Neural cell (in vitro differentiated cells): Measurements from ENCODE around the gene CAMK2B. TPM values are rescaled to one million over a fixed set of nuclear protein-coding genes. Genes with fewer than 3 reads are reported as not detected.

Experiments
- H2AFZ ChIP-seq: fragments of 200-600, 300-800 bp; sonication (generic), shearing (Covaris generic); 2 replicates; pipeline ENCODE4 v1.6.0; 2014; ENCODE audit warnings: low read depth, mild to moderate bottlenecking, antibody characterized with exemption, low read length, moderate library complexity
- H3F3A ChIP-seq: fragments of 200-600 bp; shearing (Covaris generic); 2 replicates; pipeline ENCODE4 v1.6.1; 2016; ENCODE audit warnings: mild to moderate bottlenecking, moderate library complexity, mixed read lengths, antibody characterized with exemption, low read length; ENCODE audit not compliant: insufficient read depth, poor library complexity, severe bottlenecking
- H3K27ac ChIP-seq: fragments of 200-600, 300-800 bp; sonication (generic), shearing (Covaris generic); 2 replicates; pipeline ENCODE4 v1.5.1; 2014; ENCODE audit warnings: mild to moderate bottlenecking, low read length, moderate library complexity
- H3K27me3 ChIP-seq: fragments of 300-800, 200-600 bp; sonication (generic), shearing (Covaris generic); 2 replicates; pipeline ENCODE4 v1.6.0; 2014; ENCODE audit warnings: mild to moderate bottlenecking, low read depth, low read length, moderate library complexity; ENCODE audit not compliant: insufficient read depth
- H3K36me3 ChIP-seq: fragments of 300-800, 200-600 bp; sonication (generic), shearing (Covaris generic); 2 replicates; pipeline ENCODE4 v1.5.1; 2014; ENCODE audit warnings: mild to moderate bottlenecking, antibody characterized with exemption, low read length, moderate library complexity; ENCODE audit not compliant: insufficient read depth
- H3K4me2 ChIP-seq: fragments of 300-800, 200-600 bp; sonication (generic), shearing (Covaris generic); 2 replicates; pipeline ENCODE4 v1.6.0; 2014; ENCODE audit warnings: mild to moderate bottlenecking, low read length
- H3K4me3 ChIP-seq: fragments of 300-800, 200-600 bp; sonication (generic), shearing (Covaris generic); 2 replicates; pipeline ENCODE4 v1.5.1; 2014; ENCODE audit warnings: mild to moderate bottlenecking, low read length, moderate library complexity
- H3K79me2 ChIP-seq: fragments of 200-600 bp; shearing (Covaris generic); replicated peaks from 2 replicates; pipeline ENCODE4 v1.6.0; 2014; ENCODE audit warnings: mild to moderate bottlenecking, low read length, moderate library complexity; ENCODE audit not compliant: insufficient read depth
- H3K9ac ChIP-seq: fragments of 300-800, 200-600 bp; sonication (generic), shearing (Covaris generic); 2 replicates; pipeline ENCODE4 v1.6.1; 2016; ENCODE audit warnings: mild to moderate bottlenecking, low read length, mixed read lengths
- H3K9me2 ChIP-seq: fragments of 200-600 bp; shearing (Covaris generic); 2 replicates; pipeline ENCODE4 v1.6.1; 2016; ENCODE audit warnings: mild to moderate bottlenecking, low read length, mixed read lengths; ENCODE audit not compliant: insufficient read depth
- H3K9me3 ChIP-seq: fragments of 200-600, 300-800 bp; sonication (generic), shearing (Covaris generic); 2 replicates; pipeline ENCODE4 v1.6.1; 2016; ENCODE audit warnings: mild to moderate bottlenecking, mixed run types, low read length, moderate library complexity, mixed read lengths
- H4K20me1 ChIP-seq: fragments of 200-600 bp; shearing (Covaris generic); 2 replicates; pipeline ENCODE4 v1.6.1; 2016; ENCODE audit warnings: mild to moderate bottlenecking, mixed run types; ENCODE audit not compliant: insufficient read depth
- CTCF ChIP-seq: fragments of 450-650 bp; IDR thresholded peaks from 2 replicates; pipeline ENCODE4 v1.5.1; 2014; ENCODE audit warnings: antibody characterized with exemption, mild to moderate bottlenecking, moderate library complexity; ENCODE audit not compliant: poor library complexity, severe bottlenecking
- EP300 ChIP-seq: fragments of 450-650 bp; conservative IDR thresholded peaks from 2 replicates; pipeline ENCODE4 v1.6.1; 2014; ENCODE audit warnings: antibody characterized with exemption, mild to moderate bottlenecking, moderate library complexity; ENCODE audit not compliant: poor library complexity, severe bottlenecking
- EZH2 ChIP-seq: fragments of 200-600, 300-800 bp; shearing (Covaris generic), sonication (generic); IDR thresholded peaks from 2 replicates; pipeline ENCODE4 v1.6.1; 2014; ENCODE audit warnings: antibody characterized with exemption, low read length, borderline replicate concordance, mild to moderate bottlenecking; ENCODE audit not compliant: insufficient read depth, poor library complexity, severe bottlenecking
- MXI1 ChIP-seq: fragments of 450-650 bp; conservative IDR thresholded peaks from 2 replicates; pipeline ENCODE4 v1.6.1; 2014; ENCODE audit warnings: antibody characterized with exemption, mild to moderate bottlenecking; ENCODE audit not compliant: poor library complexity, severe bottlenecking
- POLR2AphosphoS5 ChIP-seq: IDR thresholded peaks from 2 replicates; pipeline ENCODE4 v1.6.1; 2012
- RAD21 ChIP-seq: fragments of 450-650 bp; conservative IDR thresholded peaks from 2 replicates; pipeline ENCODE4 v1.6.1; 2014; ENCODE audit warnings: antibody characterized with exemption, mild to moderate bottlenecking, moderate library complexity
- REST ChIP-seq: IDR thresholded peaks from 2 replicates; pipeline ENCODE4 v1.6.1; 2012; ENCODE audit warnings: borderline replicate concordance
- SMC3 ChIP-seq: fragments of 450-650 bp; conservative IDR thresholded peaks from 2 replicates; pipeline ENCODE4 v1.6.1; 2014; ENCODE audit warnings: antibody characterized with exemption, mild to moderate bottlenecking, moderate library complexity; ENCODE audit not compliant: poor library complexity
- TAF1 ChIP-seq: IDR thresholded peaks from 2 replicates; pipeline ENCODE4 v1.6.1; 2012; ENCODE audit warnings: low read depth
- polyA plus RNA-seq: library from polyadenylated mRNA; depleted of rRNA; stranded (reverse); fragments of >200 nt; gene quantifications from 2 replicates; pipeline ENCODE4 v1.2.3, GENCODE V29; 2014

CAMK2B gene
- polyA plus RNA-seq, 1 donor from 2014 or later: 67.3 TPM

GRCh38 chr7:44224974-44225565 lies 100.3 kb downstream of the CAMK2B start:
- Histone ChIP-seq H3K4me2 (no peak overlapping the region), H3F3A (no peaks in the 10 kb centered on the region), H3K27me3 (no peaks in the 10 kb centered on the region), H3K4me3 (no peak overlapping the region), H3K9ac (no peak overlapping the region), H4K20me1 (no peaks in the 10 kb centered on the region), H3K27ac (no peak overlapping the region), H3K9me3 (no peaks in the 10 kb centered on the region), H3K36me3 (no peaks in the 10 kb centered on the region), H2AFZ (no peak overlapping the region), H3K9me2 (no peaks in the 10 kb centered on the region), H3K79me2 (no peaks in the 10 kb centered on the region)
- no peak for TF ChIP-seq POLR2AphosphoS5
- TF ChIP-seq TAF1: no peak
- no peak for TF ChIP-seq SMC3
- TF ChIP-seq REST: no peak
- no peak for TF ChIP-seq EP300
- no peak for TF ChIP-seq CTCF
- no peak for TF ChIP-seq RAD21
- TF ChIP-seq EZH2: no peak
- no peak for TF ChIP-seq MXI1

GRCh38 chr7:44224080-44224973 lies 101.1 kb downstream of the CAMK2B start:
- TF ChIP-seq TAF1 (no peak), MXI1 (no peak), SMC3 (no peak), REST (no peak), CTCF (no peak), EP300 (no peak), POLR2AphosphoS5 (no peak), RAD21 (no peak), EZH2 (no peak)
- no peaks in the 10 kb centered on the region for H4K20me1 ChIP-seq

More at GRCh38 chr7:44224080-44224973, 101.1 kb downstream of the CAMK2B start:
- H3K9me3 ChIP-seq: peaks cover 2% of the 10 kb centered on the region
- H3K4me2 ChIP-seq: no peak overlapping the region
- no peak overlapping the region for H3K27ac ChIP-seq
- no peak overlapping the region for H3K4me3 ChIP-seq
- no peaks in the 10 kb centered on the region for H3F3A ChIP-seq
- no peaks in the 10 kb centered on the region for H3K27me3 ChIP-seq
- no peak overlapping the region for H2AFZ ChIP-seq
- no peaks in the 10 kb centered on the region for H3K36me3 ChIP-seq
- no peak overlapping the region for H3K9ac ChIP-seq
- no peaks in the 10 kb centered on the region for H3K79me2 ChIP-seq
- no peaks in the 10 kb centered on the region for H3K9me2 ChIP-seq
